PC-9 (cell line): ENCODE measurements around the gene KIF26A.

Experiments used
- CTCF ChIP-seq: fragments of 200-600 bp; sonication (generic); conservative IDR thresholded peaks from 2 replicates; pipeline ENCODE4 v1.6.1; 2017; ENCODE audit warnings: mixed run types, antibody characterized with exemption, mild to moderate bottlenecking, moderate library complexity
- EZH2 ChIP-seq: fragments of 200-600 bp; sonication (generic); IDR thresholded peaks from 2 replicates; pipeline ENCODE4 v1.8.0; 2017; ENCODE audit warnings: antibody characterized with exemption, low read depth

GRCh38 chr14:104146651-104147345 lies 8.4 kb downstream of the KIF26A start:
- TF ChIP-seq CTCF (no peak), EZH2 (no peak)
